A549 (cell line): Measurements from ENCODE around the gene SLC9A9. TPM values are rescaled to one million over a fixed set of nuclear protein-coding genes. Genes with fewer than 3 reads are reported as not detected.

Source experiments
- ATAC-seq, 2 experiments: fragments of 200-7000 bp in 1 of 2; fragments of >200 bp in 1 of 2; cut with Nextera tagmentation in 1 of 2; cut with Tn5 transposase in 1 of 2; 3 replicates each; pipeline versions ENCODE4 v1.8.0 to v1.9.1; 2018 to 2020; ENCODE audit warnings: mild to moderate bottlenecking in 1 of 2, moderate library complexity in 1 of 2
- CTCF ChIA-PET: fragments of 300-600 bp; sonication (Branson Sonifier 250); formaldehyde crosslinking; extraction: SDS; loops from one replicate; lab custom pipeline; 2021; ENCODE audit warnings: antibody characterized with exemption, inconsistent platforms; lab: Yijun Ruan, JAX
- POLR2A ChIA-PET: fragments of 350-600 bp; formaldehyde crosslinking; extraction: SDS; loops from one replicate; lab custom pipeline; 2021; ENCODE audit warnings: antibody characterized with exemption, inconsistent platforms; lab: Yijun Ruan, JAX
- DNase-seq, 2 experiments: peaks; one replicate each; pipeline versions ENCODE4 v3.0.0 to v3.0.0-alpha.2; 2011 to 2016; ENCODE audit warnings: low read depth in 1 of 2, low spot score in 1 of 2
- FAIRE-seq: peaks from 2 replicates; lab custom pipeline; 2011; peaks lifted over from hg19 to GRCh38; lab: Jason Lieb, UNC
- H3K27ac ChIP-seq, 2 experiments: fragments of >200 bp; sonication (Bioruptor Twin); formaldehyde crosslinking; 3 replicates each; pipeline ENCODE4 v1.5.1; 2016 to 2017
- H3K4me1 ChIP-seq: fragments of >200 bp; sonication (Bioruptor Twin); formaldehyde crosslinking; 3 replicates; pipeline ENCODE4 v1.6.1; 2016
- H3K4me2 ChIP-seq: fragments of >200 bp; sonication (Bioruptor Twin); formaldehyde crosslinking; 3 replicates; pipeline ENCODE4 v1.6.1; 2016
- H3K4me3 ChIP-seq: fragments of >200 bp; sonication (Bioruptor Twin); formaldehyde crosslinking; 3 replicates; pipeline ENCODE4 v1.5.1; 2016
- H3K9me3 ChIP-seq: fragments of >200 bp; sonication (Bioruptor Twin); formaldehyde crosslinking; 3 replicates; pipeline ENCODE4 v1.6.1; 2016
- ATOH8 ChIP-seq: fragments of 250-450 bp; sonication (Bioruptor Pico); IDR thresholded peaks from 2 replicates; pipeline ENCODE4 v1.5.0; 2020; ENCODE audit warnings: low read depth, mild to moderate bottlenecking, moderate library complexity
- BHLHE40 ChIP-seq: IDR thresholded peaks from 2 replicates; pipeline ENCODE4 v1.6.1; 2012; ENCODE audit warnings: low read depth, low read length, inconsistent platforms
- CBX2 ChIP-seq: fragments of 200-600 bp; sonication (generic); IDR thresholded peaks from 2 replicates; pipeline ENCODE4 v1.6.1; 2016; ENCODE audit warnings: low read depth, mild to moderate bottlenecking, borderline replicate concordance
- CBX8 ChIP-seq: fragments of 200-600 bp; sonication (generic); IDR thresholded peaks from 2 replicates; pipeline ENCODE4 v1.6.1; 2016
- E2F6 ChIP-seq: IDR thresholded peaks from 2 replicates; pipeline ENCODE4 v1.6.1; 2012; ENCODE audit warnings: low read depth, borderline replicate concordance
- EHMT2 ChIP-seq: fragments of 200-600 bp; sonication (generic); IDR thresholded peaks from 2 replicates; pipeline ENCODE4 v1.6.1; 2016; ENCODE audit warnings: antibody characterized with exemption, low read depth, mild to moderate bottlenecking, moderate library complexity
- ELK1 ChIP-seq: fragments of 150-350 bp; IDR thresholded peaks from 2 replicates; pipeline ENCODE4 v1.6.1; 2014; ENCODE audit warnings: low read depth, mild to moderate bottlenecking, low read length
- ESRRA ChIP-seq: fragments of 150-350 bp; IDR thresholded peaks from 2 replicates; pipeline ENCODE4 v1.6.1; 2014; ENCODE audit warnings: mild to moderate bottlenecking, low read length, borderline replicate concordance
- FOSB ChIP-seq: fragments of 250-450 bp; sonication (Bioruptor Pico); IDR thresholded peaks from 2 replicates; pipeline ENCODE4 v1.5.0; 2020; ENCODE audit warnings: mild to moderate bottlenecking, moderate library complexity
- HEYL ChIP-seq: fragments of 250-450 bp; sonication (Bioruptor Pico); IDR thresholded peaks from 2 replicates; pipeline ENCODE4 v1.8.0; 2021; ENCODE audit warnings: mild to moderate bottlenecking, moderate library complexity
- HOXB13 ChIP-seq: fragments of 250-450 bp; sonication (Bioruptor Pico); IDR thresholded peaks from 2 replicates; pipeline ENCODE4 v1.5.0; 2020; ENCODE audit warnings: low read depth, mild to moderate bottlenecking, moderate library complexity
- HOXB5 ChIP-seq: fragments of 250-450 bp; sonication (Bioruptor Pico); IDR thresholded peaks from 2 replicates; pipeline ENCODE4 v1.5.0; 2020; ENCODE audit warnings: mild to moderate bottlenecking, moderate library complexity
- JUN ChIP-seq, 2 experiments: fragments of >200 bp; sonication (Bioruptor Twin); formaldehyde crosslinking; IDR thresholded peaks; 2 replicates in 1 of 2; 3 replicates in 1 of 2; pipeline ENCODE4 v1.6.1; 2016 to 2017
- MAX ChIP-seq: IDR thresholded peaks from 2 replicates; pipeline ENCODE4 v1.6.1; 2012
- MAZ ChIP-seq: fragments of 150-350 bp; IDR thresholded peaks from 2 replicates; pipeline ENCODE4 v1.6.1; 2014; ENCODE audit warnings: antibody characterized with exemption, low read depth, low read length, borderline replicate concordance
- NR3C1 ChIP-seq: fragments of >200 bp; sonication (Bioruptor Twin); formaldehyde crosslinking; IDR thresholded peaks from 3 replicates; pipeline ENCODE4 v1.6.1; 2017
- PBX3 ChIP-seq: IDR thresholded peaks from 2 replicates; pipeline ENCODE4 v1.6.1; 2012
- PHF8 ChIP-seq: fragments of 200-600 bp; sonication (generic); IDR thresholded peaks from 2 replicates; pipeline ENCODE4 v1.6.1; 2016; ENCODE audit warnings: low read depth, mild to moderate bottlenecking, antibody characterized with exemption, moderate library complexity, borderline replicate concordance
- POLR2A ChIP-seq: IDR thresholded peaks from 2 replicates; pipeline ENCODE4 v1.6.1; 2012; ENCODE audit warnings: mild to moderate bottlenecking, low read length
- POLR2AphosphoS2 ChIP-seq: conservative IDR thresholded peaks from 2 replicates; pipeline ENCODE4 v1.6.1; 2012; ENCODE audit warnings: low read length, improper control_type of control experiment, inconsistent platforms
- REST ChIP-seq: fragments of 200-600 bp; sonication (generic); IDR thresholded peaks from 2 replicates; pipeline ENCODE4 v1.6.1; 2016; ENCODE audit warnings: antibody characterized with exemption, mild to moderate bottlenecking, moderate library complexity
- SREBF2 ChIP-seq: fragments of 450-650 bp; IDR thresholded peaks from 2 replicates; pipeline ENCODE4 v1.6.1; 2014; ENCODE audit warnings: mild to moderate bottlenecking, moderate library complexity
- USF2 ChIP-seq: fragments of 450-650 bp; IDR thresholded peaks from 2 replicates; pipeline ENCODE4 v1.6.1; 2014; ENCODE audit warnings: antibody characterized with exemption
- ZC3H11A ChIP-seq: fragments of 450-650 bp; IDR thresholded peaks from 2 replicates; pipeline ENCODE4 v1.6.1; 2014; ENCODE audit warnings: antibody characterized with exemption, mild to moderate bottlenecking
- ZNF302 ChIP-seq: fragments of 250-450 bp; sonication (Bioruptor Pico); IDR thresholded peaks from 2 replicates; pipeline ENCODE4 v1.9.0; 2021; ENCODE audit warnings: inconsistent platforms, mild to moderate bottlenecking, moderate library complexity
- WGBS: methylation state at CpG from one replicate; pipeline ENCODE4 v1.1.6; 2017; ENCODE audit errors: missing lambda C conversion rate; 5-methylcytosine and 5-hydroxymethylcytosine counted together
- polyA plus RNA-seq, 4 experiments: library from polyadenylated mRNA; depleted of rRNA in 3 of 4; stranded (reverse); fragments of >200 nt; fragmentation: RNase III in 1 of 4; extraction: RNeasy Plus Mini Kit Qiagen cat#74134 plus additional on column Dnase treatment in 1 of 4; gene quantifications; 2 replicates in 3 of 4; 3 replicates in 1 of 4; pipeline ENCODE4 v1.2.3, GENCODE V29; 2011 to 2017

SLC9A9 gene
- polyA plus RNA-seq, 2 of the 4 experiments (the other 2 are of a cell fraction): 0.10 to 0.32 TPM

- TF ChIP-seq ZC3H11A: no peak
- TF ChIP-seq CBX8: no peak
- TF ChIP-seq E2F6: no peak
These were observed 94.8 kb downstream of the SLC9A9 start (continued) for GRCh38 chr3:143753456-143753855.

GRCh38 chr3:143753006-143753405 is 95.3 kb downstream of the SLC9A9 start:
- Histone ChIP-seq H3K4me3 (no peak overlapping the region), H3K4me2 (no peak overlapping the region), H3K9me3 (no peaks in the 10 kb centered on the region), H3K4me1 (no peaks in the 10 kb centered on the region), H3K27ac (no peak overlapping the region)
- POLR2A ChIA-PET: no interaction called here
- DNase-seq (no peak), ATAC-seq (no peak), FAIRE-seq (no peak)
- no peak for TF ChIP-seq SREBF2
- no peak for TF ChIP-seq HOXB13 (CRISPR knock-in tag)
- no peak for TF ChIP-seq PBX3
- TF ChIP-seq FOSB (CRISPR knock-in tag): no peak
- TF ChIP-seq MAZ: no peak
- no peak for TF ChIP-seq ZNF302 (CRISPR knock-in tag)
- no peak for TF ChIP-seq MAX
- TF ChIP-seq ATOH8 (CRISPR knock-in tag): no peak
- TF ChIP-seq PHF8: no peak
- TF ChIP-seq EHMT2: no peak
- no peak for TF ChIP-seq POLR2A
- CTCF ChIA-PET: no interaction called here
- WGBS: 0% methylated on average over 1 of the region's 1 CpG

GRCh38 chr3:143751643-143752178 is 96.6 kb downstream of the SLC9A9 start:
- POLR2A ChIA-PET: no interaction called here
- no peak for DNase-seq

More at GRCh38 chr3:143751643-143752178, 96.6 kb downstream of the SLC9A9 start:
- CTCF ChIA-PET: no interaction called here
- H3K27ac ChIP-seq: no peak overlapping the region
- no peak overlapping the region for H3K4me2 ChIP-seq
- TF ChIP-seq ESRRA: no peak
- no peak for TF ChIP-seq NR3C1
- no peak for TF ChIP-seq BHLHE40
- no peak for TF ChIP-seq POLR2AphosphoS2
- TF ChIP-seq HEYL (CRISPR knock-in tag): no peak
- TF ChIP-seq CBX2: no peak
- TF ChIP-seq ZC3H11A: no peak
- TF ChIP-seq REST: no peak
- no peak for TF ChIP-seq HOXB5 (CRISPR knock-in tag)
- no peak for TF ChIP-seq ELK1
- no peak for TF ChIP-seq USF2
- TF ChIP-seq JUN (IDR thresholded peaks at IDR 0.05): no peak
- TF ChIP-seq, all 56 proteins: peak for 0
- no peak for ATAC-seq
- Histone ChIP-seq H3K4me3 (no peak overlapping the region), H3K4me1 (no peaks in the 10 kb centered on the region), H3K9me3 (no peaks in the 10 kb centered on the region)
- 8% methylated on average over 4 of the region's 4 CpGs for WGBS
- no peak for FAIRE-seq
